NOMO-1 treated with DMSO at 0.1 percent for 48 hours (cell line): ENCODE data around the gene ARX.

Source experiments
- DNase-seq: peaks from one replicate; lab custom pipeline; 2025; ENCODE audit not compliant: unreplicated experiment; lab: John Stamatoyannopoulos, UW

ARX gene

DNA sequence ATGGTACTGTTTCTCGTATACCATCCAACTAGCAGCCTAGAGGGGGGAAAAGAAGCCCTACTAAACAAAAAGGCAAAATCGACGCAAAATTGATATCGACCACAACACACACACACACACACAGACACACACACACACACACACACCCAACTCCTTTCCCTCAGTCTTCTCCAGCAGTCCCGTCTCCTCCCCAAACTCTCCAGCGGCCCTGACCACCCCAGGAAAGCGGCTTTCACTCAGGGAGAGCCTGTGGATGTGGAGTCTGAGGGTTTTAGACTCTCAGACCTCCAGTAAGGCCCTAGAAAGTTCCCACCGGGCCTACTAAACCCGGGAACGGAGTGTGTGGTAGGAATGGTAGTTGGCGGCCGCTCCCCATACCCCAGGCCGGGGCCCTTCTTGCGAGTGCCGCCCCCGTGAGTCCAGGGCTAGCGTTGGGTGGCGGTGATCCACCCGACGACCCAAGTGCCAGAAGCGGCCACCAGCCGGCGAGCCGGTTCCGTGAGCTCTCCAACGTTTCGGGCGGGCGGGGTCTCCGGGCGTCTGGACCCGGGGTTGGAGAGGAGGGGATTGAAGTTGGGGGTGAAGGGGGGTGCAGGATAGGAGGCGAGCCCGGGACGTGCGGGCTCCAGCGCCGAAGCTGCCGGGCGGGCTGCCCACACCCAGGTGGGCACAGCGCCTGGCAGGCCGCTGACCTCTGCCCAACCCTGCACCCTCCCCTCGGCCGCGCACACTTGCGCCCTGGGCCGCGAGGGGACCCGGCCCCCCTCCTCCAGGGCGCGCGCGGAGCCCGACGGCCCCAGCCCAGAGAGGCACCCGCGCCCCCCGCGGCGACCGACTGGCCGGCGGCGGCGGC is 13.7 kb downstream of the ARX start:
- no peak for DNase-seq

DNA sequence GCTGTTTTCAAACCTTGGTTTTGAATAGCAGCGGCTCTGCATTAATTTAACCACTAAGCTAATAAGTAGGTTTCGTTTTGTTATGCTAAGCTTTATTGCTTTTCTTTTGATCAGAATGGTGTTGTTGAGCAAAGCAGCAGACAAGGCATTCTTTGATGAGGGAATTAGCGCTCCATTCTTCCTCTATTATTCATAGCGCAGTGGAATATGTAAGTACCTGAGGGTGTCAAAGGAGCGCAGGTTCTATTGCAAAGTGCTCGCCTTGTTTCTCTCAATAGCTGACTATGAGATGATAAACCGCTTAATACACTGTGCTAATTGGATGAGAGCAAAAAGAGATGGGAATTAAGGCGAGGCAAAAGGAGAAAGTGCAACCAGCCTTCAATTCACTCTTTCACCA is 16.3 kb downstream of the ARX start:
- DNase-seq: no peak

DNA sequence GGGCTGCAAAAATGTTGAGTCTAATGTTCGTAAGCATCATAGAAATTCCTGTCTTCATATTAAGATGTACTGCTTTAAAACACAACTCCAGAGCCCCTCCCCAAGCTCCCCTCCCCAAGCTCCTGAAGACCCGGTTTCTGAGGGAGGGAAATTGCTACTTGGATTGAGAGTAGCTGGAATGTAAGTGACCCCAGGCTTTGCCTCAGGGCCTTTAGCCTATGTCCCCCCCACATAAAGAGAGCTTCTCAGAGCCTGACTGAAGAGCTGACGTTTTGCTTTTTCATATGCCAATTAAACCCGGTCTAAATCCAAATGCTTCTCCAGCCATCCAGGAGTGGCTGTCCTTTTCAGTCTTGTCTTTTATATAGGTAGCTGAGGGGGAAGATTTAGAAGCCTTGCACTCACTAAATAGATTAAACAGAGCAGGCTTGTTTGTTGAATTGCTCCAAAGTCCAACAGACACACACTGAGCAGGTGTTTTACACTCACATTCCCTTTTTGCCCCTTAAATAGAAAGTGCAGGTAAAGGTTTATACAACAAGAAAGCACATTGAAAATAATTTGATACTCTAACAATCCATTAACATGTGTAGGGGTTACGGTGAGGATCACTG is 19.6 kb downstream of the ARX start:
- DNase-seq: no peak

DNA sequence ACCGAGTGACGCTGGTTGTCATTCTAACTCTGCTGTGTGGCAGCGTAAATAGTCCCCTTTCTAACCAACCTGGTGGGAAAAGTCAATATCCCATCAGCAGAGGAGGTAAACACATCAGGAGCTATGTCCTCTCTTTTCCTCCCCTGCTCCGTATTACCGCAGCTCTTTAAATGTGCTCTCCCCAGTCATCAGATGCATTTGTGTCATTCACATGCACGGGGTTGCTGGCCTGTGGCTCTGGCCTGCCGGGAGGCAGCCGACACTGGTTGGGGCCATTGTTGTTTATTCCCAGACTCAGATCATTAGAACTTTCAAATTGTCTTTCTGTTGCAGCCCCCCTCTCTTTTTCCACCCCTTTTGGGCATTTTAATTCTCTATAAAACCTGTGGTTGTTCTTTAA is 21.9 kb downstream of the ARX start:
- no peak for DNase-seq

DNA sequence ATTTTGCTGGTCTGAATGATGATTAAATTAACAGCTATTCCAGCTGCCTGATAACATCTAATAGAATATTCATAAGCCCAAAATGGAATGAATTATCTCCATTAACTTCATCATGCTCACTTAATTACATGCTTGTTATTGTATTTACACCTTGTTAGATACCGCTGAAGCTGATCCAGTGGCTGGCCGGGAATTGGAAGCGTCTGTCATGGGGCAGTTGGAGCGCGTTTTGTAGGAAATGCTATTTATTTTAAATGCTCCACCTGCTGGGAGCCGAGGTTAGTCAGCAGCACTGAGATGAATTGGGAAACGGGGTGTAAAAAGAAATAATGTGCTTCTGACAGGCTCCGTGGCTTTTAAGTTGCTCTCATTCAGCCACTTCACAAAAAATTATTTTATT is 25.2 kb downstream of the ARX start:
- DNase-seq: no peak

DNA sequence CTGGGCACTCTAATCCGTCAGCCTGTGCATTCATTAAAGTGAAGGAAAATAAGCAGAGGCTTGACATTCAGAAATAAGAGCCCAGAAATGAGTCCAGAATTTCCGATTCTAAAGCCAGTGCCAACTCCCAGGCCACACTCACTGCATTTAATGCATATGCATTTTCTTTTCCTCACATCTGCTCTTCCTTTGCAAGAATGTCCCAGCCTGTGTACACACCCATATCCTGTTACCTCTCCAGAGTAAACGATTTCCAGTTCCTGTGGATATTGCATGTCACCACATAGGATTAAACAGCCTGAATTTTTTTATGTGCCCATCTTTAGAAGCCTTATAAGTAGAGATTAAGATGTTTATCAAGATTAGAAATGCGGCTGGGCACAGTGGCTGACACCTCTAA is 27.5 kb downstream of the ARX start:
- no peak for DNase-seq

DNA sequence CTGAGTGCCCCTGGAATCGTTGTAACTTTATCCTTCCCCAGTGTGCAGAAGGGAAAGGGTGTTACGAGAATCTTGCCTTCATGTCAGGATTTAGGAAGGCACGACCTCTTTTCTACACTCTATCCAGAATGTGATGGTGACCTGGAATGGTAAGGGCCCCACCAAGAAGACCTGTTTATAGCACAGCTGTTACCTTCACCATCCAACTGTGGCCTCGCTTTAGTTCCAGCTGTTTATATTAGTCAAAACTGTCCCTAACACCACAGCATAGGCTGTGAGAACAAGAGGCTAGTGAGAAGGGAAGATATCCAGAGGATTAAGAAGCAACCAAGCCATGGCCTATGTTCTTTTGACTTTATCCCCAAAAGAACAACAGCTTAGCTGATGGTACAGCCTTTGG is 28.0 kb downstream of the ARX start:
- DNase-seq: no peak

DNA sequence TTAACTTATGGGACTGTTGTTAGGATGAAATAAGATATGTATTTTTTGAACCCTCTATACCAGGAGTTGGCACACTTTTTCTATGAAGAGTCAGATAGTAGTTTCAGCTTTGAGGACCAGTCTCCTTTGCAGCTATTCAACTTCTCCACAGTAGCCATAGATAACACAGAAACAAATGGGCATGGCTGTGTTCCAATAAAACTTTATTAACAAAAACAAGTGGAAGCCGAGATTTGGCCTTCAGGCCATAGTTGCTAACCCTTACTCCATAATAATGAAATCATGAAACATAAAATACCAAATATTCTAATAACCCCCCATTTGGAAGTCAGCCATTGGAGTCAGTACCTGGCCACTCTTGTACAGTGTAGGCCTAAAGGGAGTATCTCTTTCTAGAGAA is 30.6 kb downstream of the ARX start:
- no peak for DNase-seq

DNA sequence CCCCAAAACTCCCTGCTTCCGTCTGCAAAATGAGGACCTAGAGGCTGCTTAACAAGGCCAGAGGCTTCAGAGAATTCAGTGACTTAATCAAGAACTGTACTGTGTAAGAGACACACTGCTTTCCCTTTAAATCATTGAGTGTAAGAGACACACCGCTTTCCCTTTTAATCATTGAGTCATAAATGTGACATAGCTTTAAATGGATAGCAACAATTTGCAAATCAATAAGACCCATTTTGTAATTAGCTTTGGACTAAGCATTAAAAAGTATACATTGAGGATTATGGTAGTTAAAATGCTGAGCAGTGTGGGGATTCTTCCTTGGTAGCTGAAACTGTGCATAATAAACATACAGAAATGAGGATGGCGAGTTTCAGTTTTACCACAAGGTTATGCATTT is 31.8 kb downstream of the ARX start:
- DNase-seq: no peak

DNA sequence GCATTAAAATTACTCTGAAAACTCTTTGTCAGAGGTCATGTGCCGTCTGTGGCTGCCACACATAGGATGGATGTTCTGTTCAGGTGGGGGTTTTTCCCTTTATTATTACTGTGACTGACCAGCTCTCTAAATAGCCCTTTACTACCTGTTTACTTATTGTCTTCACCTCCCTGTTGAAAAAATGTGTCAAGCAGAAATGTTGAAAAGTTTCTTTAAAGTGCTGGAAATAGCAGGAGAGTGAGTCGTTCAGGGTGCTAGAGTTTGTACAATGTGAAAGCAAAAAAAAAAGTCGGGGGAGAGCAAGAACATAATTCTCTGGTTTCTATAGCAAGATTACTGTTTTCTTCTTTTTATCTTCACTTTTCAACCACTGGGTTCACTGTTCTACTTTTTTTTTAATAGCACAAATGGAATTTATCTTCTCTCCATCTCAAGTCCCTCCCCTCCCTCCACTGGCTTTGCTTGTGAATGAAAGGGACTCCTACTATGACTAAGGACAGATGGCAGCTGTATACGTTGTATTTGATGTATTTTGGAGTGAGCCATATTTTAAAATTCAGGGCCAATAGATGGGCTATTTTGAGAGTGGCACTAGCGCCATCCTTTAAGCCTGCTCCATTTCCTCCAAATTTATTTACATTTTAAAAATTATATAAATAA is 33.3 kb downstream of the ARX start:
- DNase-seq: no peak

DNA sequence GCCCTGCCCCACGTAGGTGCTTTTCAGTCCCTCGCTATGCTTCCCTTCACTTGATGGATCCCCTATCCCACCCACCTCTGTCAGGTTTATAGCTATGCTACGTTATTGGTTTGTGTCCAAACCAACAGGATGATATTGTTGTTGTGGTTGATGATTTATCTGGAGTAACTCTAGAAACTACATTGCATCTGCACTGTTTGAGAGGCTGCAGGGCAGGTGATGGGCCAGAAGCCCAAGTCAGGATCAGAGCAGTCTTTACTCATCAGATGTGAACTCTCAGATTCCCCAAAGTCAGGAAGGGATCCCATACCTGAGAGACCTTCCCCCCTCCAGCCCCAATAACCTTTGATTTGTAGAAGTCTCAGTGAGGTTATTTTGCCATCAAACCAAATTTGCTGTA is 34.7 kb downstream of the ARX start:
- no peak for DNase-seq

DNA sequence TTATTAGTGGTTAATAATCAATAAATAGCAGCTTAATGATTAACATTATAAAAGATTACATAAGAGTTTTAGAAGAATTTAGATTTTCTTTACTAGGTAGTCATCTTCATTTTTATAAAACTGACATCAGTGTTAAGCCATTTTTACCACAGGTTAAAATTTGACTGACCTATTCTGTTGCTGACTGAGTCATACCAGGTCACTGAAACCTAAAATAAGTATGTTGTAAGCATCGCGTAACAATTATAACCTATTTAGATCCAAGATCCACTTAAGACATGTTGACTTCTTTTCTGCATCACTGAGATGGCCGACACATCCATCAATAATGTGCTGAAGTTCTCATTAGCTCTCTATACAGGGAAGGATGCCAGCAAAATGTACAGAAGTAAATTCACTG is 36.7 kb downstream of the ARX start:
- no peak for DNase-seq

DNA sequence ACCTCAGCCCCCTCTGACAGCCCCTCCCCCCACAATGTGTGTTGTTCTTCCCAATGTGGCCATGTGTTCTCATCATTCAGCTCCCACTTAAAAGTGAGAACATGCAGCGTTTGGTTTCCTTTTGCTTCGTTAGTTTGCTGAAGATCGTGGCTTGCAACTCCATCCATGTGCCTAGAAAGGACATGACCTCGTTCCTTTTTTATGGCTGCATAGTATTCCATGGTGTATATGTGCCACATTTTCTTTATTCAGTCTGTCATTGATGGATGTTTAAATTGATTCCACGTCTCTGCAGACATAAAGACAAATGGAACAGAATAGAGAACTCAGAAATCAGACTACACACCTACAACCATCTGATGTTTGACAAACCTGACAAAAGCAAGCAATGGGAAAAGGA is 46.0 kb downstream of the ARX start:
- DNase-seq: no peak

DNA sequence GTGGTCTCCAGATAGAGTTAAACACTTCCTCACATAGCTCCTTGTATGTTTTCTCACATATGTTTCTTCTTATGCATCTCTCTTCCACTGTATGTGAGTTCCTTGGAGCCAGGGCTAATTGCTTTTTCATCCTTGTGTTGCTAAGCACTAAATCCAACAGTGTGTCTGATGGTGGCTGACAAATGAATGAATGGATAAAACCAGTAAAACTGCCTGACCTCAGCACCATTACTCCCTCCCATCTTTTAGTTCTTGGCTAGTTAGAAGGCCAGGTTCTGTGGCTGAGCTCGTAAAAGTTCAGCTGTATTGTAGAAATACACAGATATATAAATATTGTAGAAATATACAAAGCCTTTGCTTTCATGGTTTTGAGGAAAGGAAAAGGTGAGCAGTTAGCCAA is 50.4 kb downstream of the ARX start:
- DNase-seq: no peak

DNA sequence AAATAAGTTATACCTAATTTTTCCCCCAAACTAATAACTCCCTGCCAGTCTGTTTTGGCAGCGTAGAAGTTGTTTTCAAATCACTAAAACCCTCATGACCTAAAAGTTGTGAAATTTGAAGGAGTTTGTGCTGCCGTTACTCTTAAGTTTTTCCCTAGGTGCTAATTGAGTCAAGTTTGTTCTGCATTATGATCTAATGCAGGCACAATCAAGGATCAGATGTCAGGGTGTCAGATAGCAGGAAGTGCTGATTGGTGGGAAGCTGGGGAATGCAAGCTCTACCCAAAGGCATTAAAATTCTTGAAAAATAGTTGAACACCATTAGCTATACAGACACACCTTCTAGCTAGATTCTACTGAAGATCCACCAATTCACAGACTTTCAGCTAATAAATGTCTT is 51.9 kb downstream of the ARX start:
- no peak for DNase-seq

DNA sequence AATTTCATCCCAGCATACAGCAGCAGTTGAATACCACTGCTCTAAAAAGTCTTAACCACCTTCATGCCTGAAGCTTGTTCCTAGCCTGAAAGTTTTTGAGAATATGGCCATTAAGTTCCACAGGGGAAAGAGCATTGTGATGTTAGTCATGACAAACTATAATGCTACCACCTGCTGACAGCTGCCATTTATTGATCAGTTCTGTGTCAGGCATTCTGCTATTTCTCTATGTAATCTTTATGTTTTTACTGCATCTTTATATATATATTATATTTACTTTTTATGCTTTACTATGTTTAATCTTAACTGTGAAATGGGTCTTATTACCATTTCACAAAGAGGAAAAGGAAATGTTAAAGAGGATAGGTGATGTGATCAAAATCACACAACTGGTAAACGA is 54.0 kb downstream of the ARX start:
- no peak for DNase-seq

DNA sequence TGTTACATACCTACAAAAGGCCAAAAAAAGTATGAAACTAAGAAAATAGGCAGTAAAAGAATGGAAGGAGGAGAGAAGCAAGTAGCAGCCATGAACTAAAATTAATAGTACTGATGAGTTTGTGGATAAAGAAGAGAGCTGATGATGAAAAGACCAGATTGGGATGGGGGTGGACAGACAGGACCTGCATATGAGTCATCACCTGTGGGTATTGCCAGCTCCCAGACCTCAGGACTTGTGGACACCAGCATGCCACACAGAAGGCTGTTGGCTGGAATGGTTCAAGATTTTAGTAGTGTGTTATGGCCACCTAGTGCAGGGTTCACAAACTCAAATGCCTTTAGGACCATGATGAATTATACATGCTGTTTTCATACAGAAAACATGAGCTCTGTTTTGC is 58.9 kb downstream of the ARX start:
- DNase-seq: no peak

DNA sequence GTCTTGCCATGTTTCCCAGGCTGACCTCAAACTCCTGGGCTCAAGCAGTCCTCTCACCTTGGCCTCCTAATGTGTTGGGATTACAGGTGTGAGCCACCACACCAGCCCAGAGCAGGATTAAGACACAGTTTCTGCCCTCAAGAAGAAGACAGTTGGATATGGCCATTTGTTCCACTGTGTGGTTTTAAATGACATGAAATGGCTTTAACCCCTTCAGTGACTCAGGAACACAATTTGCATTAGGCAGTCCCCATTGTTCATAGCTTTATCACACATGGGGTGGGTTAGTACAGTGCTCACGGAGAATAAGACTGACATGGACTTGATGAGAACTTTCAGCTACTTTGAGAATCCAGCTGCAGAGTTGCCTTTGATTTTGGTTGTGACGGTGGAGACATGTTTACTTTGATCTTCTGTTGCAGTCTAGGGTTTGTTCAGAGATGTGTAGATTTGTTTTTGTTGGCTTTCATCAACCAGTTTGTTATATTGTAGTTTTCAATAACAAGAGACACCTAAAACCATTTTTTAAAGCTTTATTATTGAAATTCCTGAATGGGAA is 60.3 kb downstream of the ARX start:
- DNase-seq: no peak

DNA sequence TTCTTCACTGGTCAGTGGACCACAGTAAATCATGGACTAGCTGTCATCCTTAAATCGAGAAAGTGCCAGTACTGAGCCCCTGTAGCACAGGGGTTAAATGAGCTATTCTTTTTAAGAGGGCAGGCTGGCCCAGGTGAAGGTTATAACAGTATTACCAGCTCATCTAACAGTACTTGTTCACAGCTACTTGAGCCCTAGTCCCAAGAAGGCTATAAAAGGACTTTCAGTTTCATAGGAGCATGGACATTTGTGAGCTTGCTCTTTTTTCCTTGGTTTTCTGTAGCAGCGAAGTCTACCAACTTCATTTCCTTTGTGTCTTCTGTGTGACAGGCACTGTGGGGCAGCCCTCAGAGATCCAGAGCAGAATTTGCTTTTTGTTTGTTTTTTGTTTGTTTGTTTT is 61.0 kb downstream of the ARX start:
- DNase-seq: no peak
